ENCODE data around the gene ZNF664. TPM values are rescaled to one million over a fixed set of nuclear protein-coding genes. Genes with fewer than 3 reads are reported as not detected.

Gene ZNF664
- total and polyA plus RNA-seq, 2 of the 8 experiments (the other 6 are each of a cell fraction or from before 2014, with no cell fraction given) = 22.8 to 51.4 TPM

DNA sequence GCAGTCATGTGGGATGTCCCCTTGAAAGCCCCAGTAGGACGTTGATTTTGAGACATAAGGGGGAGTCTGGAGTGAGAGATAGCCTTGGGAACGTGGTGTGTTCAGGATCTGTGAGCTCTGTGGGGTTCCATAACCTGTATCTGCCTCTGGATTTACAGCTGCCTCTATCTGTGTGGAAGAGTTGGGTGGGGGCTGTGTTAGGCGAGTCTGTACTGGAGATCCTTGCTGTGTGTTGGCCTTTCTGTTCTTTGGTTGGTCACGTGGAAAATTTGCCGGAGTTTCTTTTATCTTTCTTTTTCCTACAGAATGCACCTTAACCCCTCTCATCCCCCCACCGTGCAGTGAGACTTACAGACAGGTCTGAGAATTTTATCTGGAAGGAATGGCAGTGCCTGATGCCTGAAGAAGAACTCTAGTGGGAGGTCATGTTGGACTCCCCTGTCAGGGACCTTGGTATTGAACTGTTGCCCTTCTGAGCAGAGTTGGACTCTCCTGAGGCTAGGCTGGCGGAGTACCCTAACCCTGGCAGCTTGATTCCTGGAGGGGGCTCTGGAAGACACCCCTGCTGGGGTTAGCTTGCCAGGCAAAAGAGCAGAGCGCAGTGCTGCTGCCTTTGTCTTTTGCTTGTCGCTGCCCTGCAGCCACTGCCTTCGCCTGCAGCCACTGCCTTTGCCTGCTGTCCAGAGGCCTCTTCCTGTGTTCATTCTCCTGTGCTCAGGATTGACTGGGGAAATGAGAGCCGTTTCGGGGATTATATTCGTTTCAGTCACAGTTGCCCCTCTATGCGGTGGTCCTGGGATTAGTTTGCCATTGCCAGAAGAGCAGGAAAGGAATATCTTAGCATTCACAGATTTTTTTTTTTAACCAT, 34.1 kb downstream of the ZNF664 start:
- H3K79me2 ChIP-seq (ENCODE audit: control insufficient read depth in 1 of 2, insufficient read depth in 2 of 2, low read length in 2 of 2) = no peaks in the 10 kb centered on the region
- no peak overlapping the region; the same call in 1 of the 2 replicates for H4K8ac ChIP-seq (ENCODE audit: extremely low read depth, insufficient read depth, low read length)
- WGBS, 2 experiments (ENCODE audit: extremely low coverage in 1 of 2, insufficient coverage in 1 of 2, insufficient read length in 1 of 2, insufficient replicate concordance in 2 of 2, low coverage in 1 of 2, low lambda C conversion rate in 2 of 2, missing lambda C conversion rate in 1 of 2) = 85% methylated on average over 14 of the region's 14 CpGs; no CpG with 5 or more reads in 1 of the 2 experiments
- H2AK5ac ChIP-seq (ENCODE audit: low read depth, low read length) = no peak overlapping the region
- H3K27ac ChIP-seq (ENCODE audit: low read depth, low read length) = no peak overlapping the region
- no peak overlapping the region for H4K5ac ChIP-seq (ENCODE audit: insufficient read length, low read depth, low read length)
- H2BK5ac ChIP-seq (ENCODE audit: low read depth, low read length) = no peak overlapping the region
- no peak overlapping the region for H2BK12ac ChIP-seq (ENCODE audit: low read depth, low read length)
- no peak overlapping the region for H3K9ac ChIP-seq (replicated peaks in 1 of 4; ENCODE audit: extremely low read depth in 1 of 4, low read depth in 3 of 4, low read length in 3 of 4)
- DNase-seq (ENCODE audit: low read depth in 1 of 2, low spot score in 2 of 2) = no peak
- H2BK20ac ChIP-seq (ENCODE audit: low read length) = no peak overlapping the region
- no peak overlapping the region for H3K56ac ChIP-seq (replicated peaks; ENCODE audit: insufficient read length, low read depth, low read length)
- no peak overlapping the region for H2BK120ac ChIP-seq (replicated peaks; ENCODE audit: low read depth, low read length)
- no peak overlapping the region for H3K4me3 ChIP-seq (ENCODE audit: extremely low read depth in 1 of 4, insufficient read depth in 2 of 4, low read depth in 3 of 4, low read length in 4 of 4)
- H3K36me3 ChIP-seq (ENCODE audit: control insufficient read depth in 2 of 4, insufficient read depth in 4 of 4, low read length in 3 of 4) = peaks cover 0 to 6% (median 2%) of the 10 kb centered on the region in 4 experiments; a peak in 3 of 8 replicates
- no peak overlapping the region for H4K91ac ChIP-seq (replicated peaks; ENCODE audit: insufficient read length, low read length)
- H3K27me3 ChIP-seq (replicated peaks in 1 of 4; ENCODE audit: control insufficient read depth in 3 of 4, extremely low read depth in 1 of 4, insufficient read depth in 3 of 4, low read length in 3 of 4) = no peaks in the 10 kb centered on the region
- no peak for FAIRE-seq
- no peak overlapping the region for H3K14ac ChIP-seq (ENCODE audit: insufficient read length)
- no peak overlapping the region for H3K18ac ChIP-seq (ENCODE audit: extremely low read depth, low read length)
- no peaks in the 10 kb centered on the region; the same call in 1 of the 2 replicates for H3K79me1 ChIP-seq (ENCODE audit: low read depth, low read length)
- no peaks in the 10 kb centered on the region for H3K4me1 ChIP-seq (replicated peaks in 1 of 4; ENCODE audit: control insufficient read depth in 3 of 4, insufficient read depth in 4 of 4, low read length in 3 of 4)
- no peak overlapping the region for H3K23ac ChIP-seq (ENCODE audit: insufficient read length)
- H4K20me1 ChIP-seq (replicated peaks in 1 of 2; ENCODE audit: control insufficient read depth in 1 of 2, insufficient read depth in 2 of 2, low read length in 2 of 2) = peaks cover 3 to 13% of the 10 kb centered on the region in 2 experiments
- H3K23me2 ChIP-seq (ENCODE audit: low read depth, low read length) = no peaks in the 10 kb centered on the region
- H3K4ac ChIP-seq (replicated peaks; ENCODE audit: insufficient read length, low read depth, low read length) = no peak overlapping the region
- H2BK15ac ChIP-seq (ENCODE audit: low read length) = no peak overlapping the region
- H3K4me2 ChIP-seq (ENCODE audit: insufficient read depth in 1 of 2, low read depth in 2 of 2, low read length in 2 of 2) = no peak overlapping the region
- H3K9me3 ChIP-seq (ENCODE audit: insufficient read depth in 2 of 2, low read depth in 1 of 2, low read length in 1 of 2) = no peaks in the 10 kb centered on the region
- H2AFZ ChIP-seq (ENCODE audit: low read length) = no peak overlapping the region
- CTCF ChIA-PET (ENCODE audit: partially characterized antibody) = interaction anchor here (0.5 to 1.9 kb wide), 5 partner anchors 9 to 802 kb away, joined by 3 to 6 read pairs (median 3); no protein-coding TSS in a partner anchor
- POLR2A ChIA-PET (ENCODE audit: partially characterized antibody) = interaction anchor here (0.7 kb wide), 1 partner anchor 133 kb away, joined by 4 read pairs; no protein-coding TSS in a partner anchor
- no peak for TF ChIP-seq SIX5 (IDR thresholded peaks at IDR 0.05; ENCODE audit: low read depth, low read length)
- no peak for TF ChIP-seq KDM5A (IDR thresholded peaks at IDR 0.05; ENCODE audit: low read length)
- TF ChIP-seq BRCA1 (IDR thresholded peaks at IDR 0.05; ENCODE audit: low read depth, low read length) = no peak
